Measurements from ENCODE around the gene HSDL1. TPM values are rescaled to one million over a fixed set of nuclear protein-coding genes. Genes with fewer than 3 reads are reported as not detected.

Gene HSDL1
- total and polyA plus RNA-seq, 10 of the 15 experiments (the other 5 are each of a cell fraction or from before 2014, with no cell fraction given) = 2.0 to 13.4 (median 5.6) TPM

DNA sequence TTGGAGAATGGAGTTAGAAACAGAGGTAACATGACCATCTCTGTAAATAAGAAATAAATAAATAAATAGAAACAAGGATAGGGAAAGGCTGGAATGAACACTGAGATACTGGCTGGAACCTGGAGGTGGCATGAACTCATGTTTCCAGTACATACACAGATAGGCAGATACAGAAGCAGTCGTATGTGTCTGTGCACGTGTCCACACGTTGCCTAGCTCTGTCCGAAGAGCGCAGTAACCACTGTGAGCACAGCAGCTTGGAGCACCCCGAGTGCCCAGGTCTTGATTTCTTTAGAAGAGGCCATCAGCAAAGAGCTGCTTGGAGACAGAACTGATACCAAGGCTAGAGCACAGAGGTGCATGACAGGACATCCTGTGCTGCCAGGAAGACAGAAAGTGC, 65.3 kb downstream of the HSDL1 start:
- ChIA-PET SMC1A (ENCODE audit: uncharacterized antibody, unreplicated experiment) (interaction anchor here (1.0 to 1.3 kb wide), 3 partner anchors 8 to 58 kb away, joined by 3 read pairs; no protein-coding TSS in a partner anchor), POLR2A (interaction anchor here (1.1 kb wide), 1 partner anchor 26 kb away, joined by 3 read pairs; no protein-coding TSS in a partner anchor), RAD21 (ENCODE audit: unreplicated experiment) (no interaction called here), CTCF (interaction anchor here (0.8 to 0.9 kb wide), 3 partner anchors 8 to 108 kb away, joined by 3 to 6 read pairs (median 3); no protein-coding TSS in a partner anchor)
- Histone ChIP-seq H3K4me3 (no peak overlapping the region), H3K27me3 (replicated peaks in 1 of 2; ENCODE audit: control insufficient read depth in 2 of 2, insufficient read depth in 2 of 2, low read length in 1 of 2) (no peaks in the 10 kb centered on the region), H3K4me2 (ENCODE audit: control insufficient read depth, insufficient read depth) (no peak overlapping the region), H3K9me3 (replicated peaks; ENCODE audit: control insufficient read depth, insufficient read depth, low read length) (no peaks in the 10 kb centered on the region), H3K36me3 (ENCODE audit: control insufficient read depth in 2 of 2, insufficient read depth in 2 of 2, low read length in 1 of 2) (peaks cover 13 to 32% of the 10 kb centered on the region in 2 experiments), H3K27ac (ENCODE audit: control insufficient read depth, insufficient read depth) (no peak overlapping the region), H4K20me1 (ENCODE audit: control insufficient read depth, insufficient read depth) (no peaks in the 10 kb centered on the region), H2AFZ (ENCODE audit: control insufficient read depth, low read depth, low read length) (no peak overlapping the region), H3K4me1 (ENCODE audit: control insufficient read depth, insufficient read depth, low read length) (no peaks in the 10 kb centered on the region), H3K9ac (ENCODE audit: control insufficient read depth, insufficient read depth, low read length) (no peak overlapping the region), H3K79me2 (ENCODE audit: control insufficient read depth, insufficient read depth, low read length) (no peaks in the 10 kb centered on the region)
- intact Hi-C loops (cut with micrococcal nuclease; ENCODE audit: unreplicated experiment) = loop anchor here (5.0 kb wide), 1 partner anchor 408 kb away; no protein-coding TSS in a partner anchor
- TF ChIP-seq WRNIP1 (IDR thresholded peaks at IDR 0.05; ENCODE audit: borderline replicate concordance, low read depth, low read length) (no peak), PAX5 (IDR thresholded peaks at IDR 0.05; ENCODE audit: borderline replicate concordance, low read depth, low read length) (no peak), SPI1 (IDR thresholded peaks at IDR 0.05; ENCODE audit: borderline replicate concordance, insufficient read depth, low read depth, low read length) (no peak), MTA2 (IDR thresholded peaks at IDR 0.05; ENCODE audit: low read depth) (no peak), EZH2 (IDR thresholded peaks at IDR 0.05; ENCODE audit: borderline replicate concordance, control insufficient read depth, low read depth, low read length) (no peak), BACH1 (IDR thresholded peaks at IDR 0.05; ENCODE audit: borderline replicate concordance) (no peak)
- TF ChIP-seq, protein P1, sequence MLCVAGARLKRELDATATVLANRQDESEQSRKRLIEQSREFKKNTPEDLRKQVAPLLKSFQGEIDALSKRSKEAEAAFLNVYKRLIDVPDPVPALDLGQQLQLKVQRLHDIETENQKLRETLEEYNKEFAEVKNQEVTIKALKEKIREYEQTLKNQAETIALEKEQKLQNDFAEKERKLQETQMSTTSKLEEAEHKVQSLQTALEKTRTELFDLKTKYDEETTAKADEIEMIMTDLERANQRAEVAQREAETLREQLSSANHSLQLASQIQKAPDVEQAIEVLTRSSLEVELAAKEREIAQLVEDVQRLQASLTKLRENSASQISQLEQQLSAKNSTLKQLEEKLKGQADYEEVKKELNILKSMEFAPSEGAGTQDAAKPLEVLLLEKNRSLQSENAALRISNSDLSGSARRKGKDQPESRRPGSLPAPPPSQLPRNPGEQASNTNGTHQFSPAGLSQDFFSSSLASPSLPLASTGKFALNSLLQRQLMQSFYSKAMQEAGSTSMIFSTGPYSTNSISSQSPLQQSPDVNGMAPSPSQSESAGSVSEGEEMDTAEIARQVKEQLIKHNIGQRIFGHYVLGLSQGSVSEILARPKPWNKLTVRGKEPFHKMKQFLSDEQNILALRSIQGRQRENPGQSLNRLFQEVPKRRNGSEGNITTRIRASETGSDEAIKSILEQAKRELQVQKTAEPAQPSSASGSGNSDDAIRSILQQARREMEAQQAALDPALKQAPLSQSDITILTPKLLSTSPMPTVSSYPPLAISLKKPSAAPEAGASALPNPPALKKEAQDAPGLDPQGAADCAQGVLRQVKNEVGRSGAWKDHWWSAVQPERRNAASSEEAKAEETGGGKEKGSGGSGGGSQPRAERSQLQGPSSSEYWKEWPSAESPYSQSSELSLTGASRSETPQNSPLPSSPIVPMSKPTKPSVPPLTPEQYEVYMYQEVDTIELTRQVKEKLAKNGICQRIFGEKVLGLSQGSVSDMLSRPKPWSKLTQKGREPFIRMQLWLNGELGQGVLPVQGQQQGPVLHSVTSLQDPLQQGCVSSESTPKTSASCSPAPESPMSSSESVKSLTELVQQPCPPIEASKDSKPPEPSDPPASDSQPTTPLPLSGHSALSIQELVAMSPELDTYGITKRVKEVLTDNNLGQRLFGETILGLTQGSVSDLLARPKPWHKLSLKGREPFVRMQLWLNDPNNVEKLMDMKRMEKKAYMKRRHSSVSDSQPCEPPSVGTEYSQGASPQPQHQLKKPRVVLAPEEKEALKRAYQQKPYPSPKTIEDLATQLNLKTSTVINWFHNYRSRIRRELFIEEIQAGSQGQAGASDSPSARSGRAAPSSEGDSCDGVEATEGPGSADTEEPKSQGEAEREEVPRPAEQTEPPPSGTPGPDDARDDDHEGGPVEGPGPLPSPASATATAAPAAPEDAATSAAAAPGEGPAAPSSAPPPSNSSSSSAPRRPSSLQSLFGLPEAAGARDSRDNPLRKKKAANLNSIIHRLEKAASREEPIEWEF (IDR thresholded peaks at IDR 0.05; ENCODE audit: insufficient replicate concordance, low read depth, low read length) = no peak
- 94% methylated on average over 6 of the region's 6 CpGs for WGBS (ENCODE audit: insufficient coverage, insufficient replicate concordance, low lambda C conversion rate, missing lambda C conversion rate)
- FAIRE-seq (no peak), DNase-seq (ENCODE audit: low read depth, low spot score) (no peak), ATAC-seq (no peak)
- in situ Hi-C loops (cut with MboI) = no loop called here
- BruUV-seq (replicated peaks) = no TSS peak
